ENCODE measurements around the gene FBXO47.

The FBXO47 gene

DNA sequence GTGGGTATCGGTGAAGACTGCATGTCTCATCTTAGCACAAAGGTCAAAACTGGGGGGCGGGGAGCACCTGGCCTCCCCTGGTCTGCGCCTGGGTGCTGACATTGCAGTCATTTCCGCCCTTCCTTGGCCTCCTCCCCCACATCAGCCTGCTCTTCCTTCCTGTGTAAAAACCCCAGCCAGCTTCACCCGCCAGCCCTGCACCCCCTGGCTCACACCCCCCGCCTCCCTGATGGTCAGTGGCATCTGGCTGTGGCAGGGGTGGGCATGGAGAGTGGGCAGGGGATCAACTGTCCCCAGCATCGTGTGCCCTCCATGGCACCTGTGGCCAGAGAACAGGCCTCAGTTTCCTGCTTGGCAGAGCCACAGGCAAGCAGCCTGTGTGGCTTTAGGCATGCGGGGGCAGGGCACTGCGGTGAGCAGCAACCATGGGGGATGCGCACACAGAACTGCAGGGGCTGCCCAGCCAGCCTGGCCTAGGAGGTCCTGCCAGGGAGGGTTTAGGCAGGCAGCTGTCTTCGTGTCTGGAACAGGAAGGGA, 68.3 kb downstream of the FBXO47 start:
- TF ChIP-seq, protein P1, sequence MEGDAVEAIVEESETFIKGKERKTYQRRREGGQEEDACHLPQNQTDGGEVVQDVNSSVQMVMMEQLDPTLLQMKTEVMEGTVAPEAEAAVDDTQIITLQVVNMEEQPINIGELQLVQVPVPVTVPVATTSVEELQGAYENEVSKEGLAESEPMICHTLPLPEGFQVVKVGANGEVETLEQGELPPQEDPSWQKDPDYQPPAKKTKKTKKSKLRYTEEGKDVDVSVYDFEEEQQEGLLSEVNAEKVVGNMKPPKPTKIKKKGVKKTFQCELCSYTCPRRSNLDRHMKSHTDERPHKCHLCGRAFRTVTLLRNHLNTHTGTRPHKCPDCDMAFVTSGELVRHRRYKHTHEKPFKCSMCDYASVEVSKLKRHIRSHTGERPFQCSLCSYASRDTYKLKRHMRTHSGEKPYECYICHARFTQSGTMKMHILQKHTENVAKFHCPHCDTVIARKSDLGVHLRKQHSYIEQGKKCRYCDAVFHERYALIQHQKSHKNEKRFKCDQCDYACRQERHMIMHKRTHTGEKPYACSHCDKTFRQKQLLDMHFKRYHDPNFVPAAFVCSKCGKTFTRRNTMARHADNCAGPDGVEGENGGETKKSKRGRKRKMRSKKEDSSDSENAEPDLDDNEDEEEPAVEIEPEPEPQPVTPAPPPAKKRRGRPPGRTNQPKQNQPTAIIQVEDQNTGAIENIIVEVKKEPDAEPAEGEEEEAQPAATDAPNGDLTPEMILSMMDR (IDR thresholded peaks at IDR 0.05; ENCODE audit: low read depth, low read length, missing control alignments), result no peak
- DNase-seq (ENCODE audit: low read depth), result no peak
- in situ Hi-C loops (cut with HindIII; ENCODE audit: low sequenced_read_pairs), result no loop called here
- H3K4me3 ChIP-seq (ENCODE audit: low read depth, low read length), result no peak overlapping the region

DNA sequence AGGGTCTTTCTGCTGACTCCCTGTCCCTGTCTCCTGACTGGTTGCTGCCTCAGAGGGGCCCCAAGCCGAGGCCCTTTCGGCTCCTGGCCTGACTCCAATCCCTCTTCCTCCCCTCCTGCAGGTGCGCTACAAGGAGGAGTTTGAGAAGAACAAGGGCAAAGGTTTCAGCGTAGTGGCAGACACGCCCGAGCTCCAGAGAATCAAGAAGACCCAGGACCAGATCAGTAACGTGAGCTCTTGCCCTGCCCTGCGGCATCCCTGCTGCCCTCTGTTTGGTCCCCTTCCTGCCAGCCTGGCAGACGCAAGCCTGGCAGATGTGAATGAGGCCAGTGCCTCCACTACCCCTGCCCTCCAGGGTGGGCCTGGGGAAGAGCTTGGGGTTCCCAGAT, 68.9 kb downstream of the FBXO47 start:
- no peak overlapping the region for H3K4me3 ChIP-seq (ENCODE audit: low read depth, low read length)
- DNase-seq (ENCODE audit: low read depth), result no peak
- in situ Hi-C loops (cut with HindIII; ENCODE audit: low sequenced_read_pairs), result no loop called here
- TF ChIP-seq, protein P1 (IDR thresholded peaks at IDR 0.05; ENCODE audit: low read depth, low read length, missing control alignments), result no peak

DNA sequence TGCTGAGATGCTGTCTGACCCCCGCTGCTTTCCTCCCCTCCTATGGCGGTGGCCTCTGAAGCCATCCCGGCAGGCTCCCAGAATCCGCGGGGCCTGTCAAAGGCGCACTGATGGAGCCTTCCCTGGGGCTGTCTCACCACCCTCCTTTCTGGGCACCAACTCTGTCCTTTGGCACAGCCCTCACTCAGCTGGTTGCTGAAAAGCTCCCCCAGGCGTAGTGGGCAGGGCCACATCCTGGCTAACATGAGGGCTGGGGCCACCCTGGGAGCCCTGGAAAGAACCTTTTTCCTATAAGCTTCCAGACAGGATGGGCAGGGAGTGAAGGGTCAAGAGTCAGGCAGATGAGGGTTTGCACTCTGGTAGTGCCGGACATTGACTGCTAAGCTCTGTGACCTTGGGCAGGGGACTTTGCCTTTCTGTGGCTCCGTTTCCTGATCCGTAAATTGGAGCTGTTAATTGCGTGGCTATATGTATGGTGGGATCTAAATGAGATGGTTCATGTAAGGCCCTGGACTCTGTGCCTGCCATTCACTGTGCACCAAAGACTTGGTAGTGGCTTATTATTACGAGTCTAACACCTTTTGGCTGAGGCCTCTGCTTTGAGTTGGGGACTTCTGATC, 69.4 kb downstream of the FBXO47 start:
- no peak overlapping the region for H3K4me3 ChIP-seq (ENCODE audit: low read depth, low read length)
- in situ Hi-C loops (cut with HindIII; ENCODE audit: low sequenced_read_pairs), result no loop called here
- TF ChIP-seq, protein P1 (IDR thresholded peaks at IDR 0.05; ENCODE audit: low read depth, low read length, missing control alignments), result no peak
- no peak for DNase-seq (ENCODE audit: low read depth)

DNA sequence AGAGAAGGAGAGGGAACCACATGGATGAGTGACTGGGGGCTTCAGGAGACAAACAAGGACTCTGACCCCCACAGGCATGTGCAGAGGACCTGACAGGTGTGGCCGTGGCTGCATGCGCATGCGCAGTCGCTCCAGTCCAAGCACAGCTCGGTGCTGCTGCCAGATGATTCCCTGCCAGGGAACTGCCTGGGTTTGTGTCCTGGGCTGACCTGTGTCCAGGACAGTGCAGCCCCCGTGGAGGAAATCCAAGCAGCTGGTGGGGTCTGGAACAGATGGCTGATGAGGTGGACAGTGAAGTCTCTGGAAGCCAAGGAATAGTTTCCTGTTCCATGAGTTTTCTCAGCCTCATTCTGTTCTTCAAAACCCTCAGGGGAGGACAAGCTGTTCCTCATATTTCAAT, 70.0 kb downstream of the FBXO47 start:
- no peak overlapping the region for H3K4me3 ChIP-seq (ENCODE audit: low read depth, low read length)
- TF ChIP-seq, protein P1 (IDR thresholded peaks at IDR 0.05; ENCODE audit: low read depth, low read length, missing control alignments), result no peak
- in situ Hi-C loops (cut with HindIII; ENCODE audit: low sequenced_read_pairs), result no loop called here
- DNase-seq (ENCODE audit: low read depth), result no peak

DNA sequence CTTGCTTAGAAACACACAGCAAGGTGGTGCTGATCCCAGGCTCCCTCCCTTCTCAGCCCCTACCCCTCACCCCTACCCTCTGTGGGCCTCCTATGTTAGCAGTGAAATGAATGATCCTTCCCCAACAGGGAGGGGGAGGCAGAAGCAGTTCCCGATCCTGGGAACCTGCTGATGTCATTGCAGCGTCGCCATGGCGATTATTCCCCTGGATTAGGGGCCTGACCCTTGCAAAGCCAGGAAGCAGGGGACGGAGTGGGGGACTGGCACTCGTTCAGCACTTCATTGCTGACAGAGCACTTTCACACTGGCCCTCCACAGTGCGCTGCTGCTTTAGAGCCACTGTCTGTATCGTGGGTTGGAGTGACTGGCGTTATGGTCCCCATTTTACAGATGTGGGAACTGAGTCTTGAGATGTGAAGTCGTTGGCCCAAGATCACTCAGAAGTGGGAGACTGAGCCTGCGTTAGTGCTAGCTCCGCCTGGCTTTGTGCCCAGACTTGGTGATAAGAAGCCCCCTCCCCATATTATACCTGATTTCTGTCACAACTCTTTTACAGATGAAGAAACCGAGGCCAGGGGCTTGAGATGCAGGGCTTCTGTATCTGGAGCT, 70.8 kb downstream of the FBXO47 start:
- no peak for DNase-seq (ENCODE audit: low read depth)
- in situ Hi-C loops (cut with HindIII; ENCODE audit: low sequenced_read_pairs), result no loop called here
- TF ChIP-seq, protein P1 (IDR thresholded peaks at IDR 0.05; ENCODE audit: low read depth, low read length, missing control alignments), result no peak
- H3K4me3 ChIP-seq (ENCODE audit: low read depth, low read length), result no peak overlapping the region

DNA sequence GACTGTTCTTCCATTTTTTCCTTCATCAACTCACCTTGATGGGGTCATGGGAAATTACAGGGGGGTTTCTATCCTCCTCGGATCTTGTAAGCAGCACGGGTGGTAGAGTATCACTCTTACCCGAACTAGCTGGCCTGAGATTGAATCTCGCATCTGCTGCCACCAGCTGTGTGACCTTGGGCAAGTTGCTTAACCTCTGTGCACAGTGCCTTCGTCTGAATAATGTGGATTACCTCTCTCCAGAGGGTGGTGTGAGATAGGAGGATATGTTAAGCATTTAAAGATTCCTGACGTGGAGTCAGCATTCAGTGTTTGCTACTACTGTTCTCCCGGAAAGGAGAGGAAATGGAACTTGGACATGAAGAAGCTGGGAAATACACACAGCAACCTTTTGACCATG, 72.9 kb downstream of the FBXO47 start:
- in situ Hi-C loops (cut with HindIII; ENCODE audit: low sequenced_read_pairs), result no loop called here
- no peak overlapping the region for H3K4me3 ChIP-seq (ENCODE audit: low read depth, low read length)
- TF ChIP-seq, protein P1 (IDR thresholded peaks at IDR 0.05; ENCODE audit: low read depth, low read length, missing control alignments), result no peak
- no peak for DNase-seq (ENCODE audit: low read depth)
